ENCODE measurements around the gene STRIP2.
"Not testable (repeated sequence)": the region's sequence is repeated elsewhere in the genome, so short reads cannot be mapped to it uniquely, and the experiment has no call there.

The STRIP2 gene

GRCh38 chr7:129433847-129434674 lies at the start of gene STRIP2:
Gene STRIP2 (plus strand): TSS chr7:129434432. CDS start chr7:129434473, 41 bp downstream.
- peak; percentile 95 for DNase-seq

GRCh38 chr7:129385116-129385515 lies 49.1 kb upstream of the STRIP2 start:
- no peak for DNase-seq

GRCh38 chr7:129385598-129385997 lies 48.6 kb upstream of the STRIP2 start:
- no peak for DNase-seq

GRCh38 chr7:129386506-129386905 lies 47.7 kb upstream of the STRIP2 start:
- DNase-seq: no peak

- no peak for DNase-seq
Observed at GRCh38 chr7:129387537-129387936, 46.7 kb upstream of the STRIP2 start.

GRCh38 chr7:129388333-129389098 lies 45.7 kb upstream of the STRIP2 start:
- DNase-seq: no peak

GRCh38 chr7:129389829-129390228 lies 44.4 kb upstream of the STRIP2 start:
- no peak for DNase-seq

- no peak for DNase-seq
Observed at GRCh38 chr7:129390314-129390713, 43.9 kb upstream of the STRIP2 start.

- no peak for DNase-seq
Observed at GRCh38 chr7:129391546-129392171, 42.6 kb upstream of the STRIP2 start.

- DNase-seq: no peak
Observed at GRCh38 chr7:129393255-129393654, 41.0 kb upstream of the STRIP2 start.

GRCh38 chr7:129394101-129394500 lies 40.1 kb upstream of the STRIP2 start:
- no peak for DNase-seq

- no peak for DNase-seq
Observed at GRCh38 chr7:129394982-129395914, 39.0 kb upstream of the STRIP2 start.

- DNase-seq: no peak
Observed at GRCh38 chr7:129401228-129401966, 32.8 kb upstream of the STRIP2 start.

GRCh38 chr7:129401967-129402860 lies 32.0 kb upstream of the STRIP2 start:
- peak; percentile 8 for DNase-seq

- no peak for DNase-seq
Observed at GRCh38 chr7:129405527-129405926, 28.7 kb upstream of the STRIP2 start.

GRCh38 chr7:129410238-129410637 lies 24.0 kb upstream of the STRIP2 start:
- DNase-seq: not testable (repeated sequence)

GRCh38 chr7:129412501-129412900 lies 21.7 kb upstream of the STRIP2 start:
- DNase-seq: no peak

GRCh38 chr7:129417073-129417472 lies 17.2 kb upstream of the STRIP2 start:
- DNase-seq: no peak

- no peak for DNase-seq
Observed at GRCh38 chr7:129421717-129422250, 12.4 kb upstream of the STRIP2 start.

- no peak for DNase-seq
Observed at GRCh38 chr7:129422727-129423126, 11.5 kb upstream of the STRIP2 start.
